Amniotic stem cell (primary cell): Measurements from ENCODE around the gene LRMDA.

ENCODE experiments used
- DNase-seq: peaks from one replicate; lab custom pipeline; 2025; lab: John Stamatoyannopoulos, UW

The LRMDA gene

DNA sequence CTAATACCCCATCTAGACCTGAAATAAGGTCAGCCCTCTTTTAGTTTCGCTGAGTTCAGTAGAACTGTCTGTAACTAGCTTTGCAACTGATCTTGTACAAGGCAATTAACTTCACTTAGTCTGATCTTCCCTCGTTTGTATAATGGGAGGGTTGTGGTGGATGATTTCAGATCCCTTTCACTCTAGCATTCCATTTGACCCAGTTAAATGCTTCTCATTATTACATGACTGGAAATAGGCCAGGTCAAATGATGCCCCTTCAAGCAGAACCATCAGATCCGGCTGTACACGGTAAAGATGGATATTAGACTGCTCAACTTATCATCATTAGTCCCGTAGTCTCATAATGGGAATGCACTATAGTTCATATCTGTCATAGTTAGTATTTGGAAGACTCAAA lies 1009.0 kb downstream of the LRMDA start:
- DNase-seq = no peak

DNA sequence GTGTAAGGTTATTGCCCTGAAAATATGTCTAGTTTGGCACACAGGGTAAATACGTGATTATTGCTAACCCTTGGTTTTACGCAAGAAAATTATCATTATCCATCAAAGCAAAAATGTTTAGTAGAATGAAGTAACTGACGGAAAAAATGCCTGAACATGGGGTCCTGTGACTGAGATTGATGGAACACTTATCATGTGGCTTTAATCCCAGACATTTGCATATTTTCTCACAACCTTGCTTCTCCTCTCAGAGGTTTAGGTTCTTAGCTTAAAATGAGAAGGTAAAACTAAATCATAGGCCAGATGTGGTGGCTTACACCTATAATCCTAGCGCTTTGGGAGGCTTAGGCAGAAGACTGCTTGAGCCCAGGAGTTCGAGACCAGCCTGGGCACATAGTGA lies 1010.7 kb downstream of the LRMDA start:
- DNase-seq = no peak

DNA sequence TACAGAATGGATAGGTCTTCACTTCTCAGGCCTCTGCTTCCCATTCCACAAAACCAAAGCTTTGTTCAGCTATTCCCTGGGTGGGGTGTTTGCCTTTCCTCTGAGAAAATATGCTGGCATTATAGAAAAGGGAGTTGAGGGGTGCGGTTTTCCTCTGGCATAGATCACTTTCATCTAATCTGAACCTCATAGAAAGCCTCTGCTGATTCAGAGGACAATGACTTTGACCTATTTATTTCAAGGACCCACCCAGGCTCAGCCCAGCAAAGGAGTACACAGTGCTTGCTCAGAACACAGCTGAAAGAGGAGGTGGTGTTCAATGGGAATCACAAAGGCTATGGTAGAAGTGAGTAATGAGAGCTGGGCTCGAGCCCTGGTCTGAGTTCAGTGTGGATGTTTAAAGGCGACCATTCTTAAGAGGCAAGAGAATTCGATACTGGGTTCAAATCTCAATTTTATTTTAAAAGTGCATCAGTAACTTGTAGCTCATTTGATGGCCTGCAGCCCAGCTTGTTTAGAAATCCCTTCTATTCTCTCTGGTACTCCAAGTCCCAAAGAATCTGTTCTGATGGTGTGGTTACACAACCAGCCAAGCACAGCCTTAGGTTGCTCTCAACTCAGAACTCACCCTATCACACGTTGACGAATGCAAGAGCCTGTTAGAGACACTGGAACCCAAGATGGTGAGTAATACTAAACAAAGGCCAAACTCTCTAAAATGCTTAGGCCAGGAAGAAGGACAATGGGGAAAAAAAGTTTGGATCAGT lies 1012.8 kb downstream of the LRMDA start:
- DNase-seq = no peak

DNA sequence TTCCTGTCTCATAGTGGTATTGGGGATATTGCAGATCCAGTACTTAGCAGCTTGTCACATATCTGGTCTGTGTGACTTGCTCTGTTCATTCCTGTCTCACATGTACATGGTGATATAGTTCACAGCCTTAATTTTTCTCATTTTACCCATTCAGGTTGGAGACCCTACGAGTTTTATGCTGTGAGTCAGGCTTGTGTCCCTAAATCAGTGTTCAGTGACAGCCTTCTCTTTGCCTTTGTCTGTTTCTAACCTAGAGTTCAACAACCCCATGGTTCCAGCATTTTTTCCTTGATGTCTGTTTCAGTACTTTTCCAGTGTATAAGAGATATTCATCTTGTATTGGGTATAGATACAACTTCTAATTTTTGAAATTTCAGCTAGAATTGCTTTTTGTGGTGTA lies 1016.2 kb downstream of the LRMDA start:
- no peak for DNase-seq

DNA sequence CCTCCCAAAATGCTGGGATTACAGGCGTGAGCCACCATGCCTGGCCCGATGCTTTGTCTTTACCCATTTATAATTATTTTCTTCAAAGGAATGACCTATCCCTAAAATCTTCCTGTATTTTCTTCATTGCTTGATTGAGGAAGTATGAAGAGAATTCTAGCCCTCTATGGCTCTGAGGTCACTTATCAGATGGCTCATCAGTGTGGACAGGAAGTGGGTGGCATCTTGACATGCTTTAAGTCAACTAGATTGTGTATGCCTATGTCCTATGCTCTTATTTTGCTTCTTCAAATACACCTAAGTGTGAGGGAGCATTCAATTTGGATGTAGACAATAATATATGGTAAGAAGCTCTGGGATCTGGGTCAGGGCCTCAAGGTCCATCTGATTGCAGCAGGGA lies 1020.5 kb downstream of the LRMDA start:
- DNase-seq = no peak

DNA sequence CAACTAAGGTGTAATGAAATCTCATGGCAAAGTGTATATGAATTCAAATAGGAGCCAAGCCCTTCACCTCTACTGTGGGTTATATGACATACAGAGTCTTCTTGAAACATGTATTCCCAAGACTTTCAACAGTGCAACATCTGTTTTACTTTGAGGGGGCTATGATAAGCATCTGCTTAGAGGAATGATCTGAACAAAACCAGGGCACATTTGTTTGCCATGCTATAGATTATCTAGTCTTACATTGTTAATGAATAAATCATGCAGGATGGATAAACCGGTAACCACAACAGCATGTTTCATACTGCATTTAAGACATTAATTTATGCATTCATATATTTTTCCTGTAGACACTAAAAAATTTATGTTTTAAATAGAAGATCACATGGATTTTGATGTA lies 1021.9 kb downstream of the LRMDA start:
- no peak for DNase-seq

DNA sequence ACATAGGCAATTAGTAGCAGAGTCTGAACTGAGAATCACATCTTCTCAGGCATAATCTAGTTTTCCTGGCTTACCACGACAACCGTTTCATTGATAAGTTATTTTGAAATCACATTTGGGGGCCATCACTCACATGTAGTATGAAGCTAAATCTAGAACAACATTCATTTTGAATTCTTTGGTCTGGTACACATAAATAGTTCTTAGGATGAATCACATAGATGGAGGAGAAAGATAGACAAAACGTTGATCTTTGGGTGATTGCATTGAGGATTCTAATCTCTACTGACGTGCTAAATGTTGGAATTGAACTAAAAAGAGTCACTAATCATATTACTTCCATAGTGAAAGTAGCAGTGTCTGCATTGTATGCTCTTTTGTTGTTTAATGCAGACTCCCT lies 1022.6 kb downstream of the LRMDA start:
- no peak for DNase-seq

DNA sequence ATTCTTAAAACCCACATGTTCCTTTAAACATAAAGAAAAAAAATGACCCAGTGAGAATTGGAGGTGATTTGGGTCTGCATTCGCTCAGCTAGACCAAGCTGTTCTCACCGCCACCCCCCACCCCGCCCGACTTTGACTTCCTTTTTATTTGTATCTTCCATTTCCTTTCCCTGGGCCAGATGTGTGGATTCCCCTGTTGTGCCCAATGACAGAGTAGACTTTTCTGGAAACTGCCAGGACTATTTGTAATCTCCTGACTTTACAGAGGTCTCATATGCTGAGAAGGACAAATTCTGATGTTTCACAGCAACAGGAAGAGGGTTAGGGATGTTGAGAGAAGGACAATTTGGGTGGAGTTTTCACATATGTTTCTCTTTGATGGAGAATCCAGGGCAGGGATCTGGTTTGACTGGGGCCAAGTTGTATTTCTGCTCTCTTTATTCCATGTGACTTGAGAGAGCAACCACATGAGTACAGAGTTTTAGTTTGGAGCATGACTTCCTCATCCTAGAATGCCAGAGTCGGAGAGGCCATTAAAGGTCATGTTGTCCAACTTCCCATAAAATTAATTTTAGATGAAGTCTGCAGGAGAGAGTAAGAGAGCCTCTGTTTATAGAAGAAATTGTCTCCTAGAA lies 1023.2 kb downstream of the LRMDA start:
- no peak for DNase-seq

DNA sequence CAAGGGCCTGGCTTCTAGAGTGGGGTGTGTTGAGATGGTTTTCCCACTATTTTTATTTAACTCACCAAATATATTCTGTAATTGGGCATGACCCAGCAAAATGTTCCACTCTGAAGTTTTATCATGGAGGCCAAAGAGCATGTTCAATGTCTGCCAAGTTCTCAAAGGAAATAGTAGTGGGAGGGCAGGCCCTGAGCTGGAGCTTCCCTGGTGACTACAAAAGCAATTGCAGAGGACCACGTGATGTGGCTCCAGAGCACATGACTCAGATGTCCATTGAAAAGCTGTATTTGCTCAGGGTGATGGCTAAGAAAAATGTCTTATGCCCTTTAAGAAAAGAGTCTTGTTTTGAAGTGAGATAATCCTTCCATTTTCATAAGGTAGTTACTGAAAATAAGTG lies 1024.8 kb downstream of the LRMDA start:
- no peak for DNase-seq

DNA sequence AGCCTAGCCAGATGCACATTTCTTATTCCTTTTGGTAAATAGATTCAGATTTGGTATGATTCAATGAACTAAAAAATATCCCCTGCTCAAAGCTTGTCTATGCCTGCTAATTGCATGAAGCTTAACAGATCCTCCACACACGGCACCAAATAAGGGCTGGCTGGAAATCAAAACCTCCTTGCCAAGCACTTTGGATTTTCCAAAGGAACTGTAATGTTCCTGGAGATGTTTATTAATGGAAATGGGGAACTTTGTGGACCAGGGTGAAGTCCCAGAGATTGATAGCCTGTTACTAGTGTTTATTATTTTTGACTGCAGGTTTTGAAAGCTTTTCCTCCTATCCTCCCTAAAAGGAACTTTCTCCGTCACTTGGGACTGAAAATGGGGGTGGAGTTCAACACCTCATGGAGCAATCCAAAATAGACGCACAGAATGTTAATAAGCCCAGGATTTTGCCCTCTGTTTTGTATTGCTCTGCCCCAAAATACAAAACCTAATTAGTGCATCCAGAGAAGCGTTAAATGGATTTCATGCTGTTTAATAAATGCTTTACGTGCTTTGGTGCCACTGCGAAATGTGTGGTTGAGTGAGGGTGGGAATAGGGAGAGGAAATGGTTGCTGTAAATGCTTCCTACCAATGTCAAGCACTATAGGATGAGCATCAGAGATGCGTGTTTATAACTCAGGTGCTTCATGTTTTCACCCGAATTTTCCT lies 1027.7 kb downstream of the LRMDA start:
- DNase-seq = no peak

DNA sequence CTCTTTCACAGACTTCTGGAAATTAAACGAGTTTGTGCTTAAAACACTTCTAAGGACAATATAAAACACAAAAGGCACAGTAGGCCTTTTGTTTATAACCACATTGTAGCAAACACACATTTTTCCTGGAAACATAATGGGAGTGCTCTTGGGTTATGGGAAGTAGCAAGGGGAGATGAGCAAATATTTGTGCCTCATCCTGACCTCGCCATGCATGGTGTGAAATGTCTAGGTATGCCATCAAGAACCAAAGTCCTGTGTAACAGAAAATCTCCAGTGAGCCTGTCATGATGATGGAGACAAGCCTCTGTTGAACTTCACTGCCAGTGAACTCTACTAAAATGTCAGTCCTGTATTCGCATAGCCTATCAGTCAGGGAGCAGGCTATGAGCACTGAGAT lies 1029.6 kb downstream of the LRMDA start:
- no peak for DNase-seq

DNA sequence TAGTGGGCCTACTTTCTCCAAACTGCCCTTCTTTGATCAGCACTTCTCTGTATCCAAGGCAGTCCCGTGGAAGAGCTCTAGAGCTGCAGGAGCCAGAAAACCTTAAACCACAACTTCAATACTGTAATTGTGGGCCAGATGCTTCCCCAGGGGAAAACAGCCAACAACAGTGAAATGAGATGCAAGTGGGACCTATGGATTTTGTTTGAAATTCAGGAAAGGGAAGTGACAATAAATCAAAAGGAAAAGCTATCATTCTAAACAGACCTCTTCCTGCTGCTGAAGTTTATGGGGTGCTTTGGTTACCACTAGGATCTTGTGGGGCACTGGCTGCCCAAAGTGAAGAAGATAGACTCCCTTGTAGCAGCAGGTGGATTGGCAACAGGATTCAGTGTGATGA lies 1031.7 kb downstream of the LRMDA start:
- DNase-seq = no peak

DNA sequence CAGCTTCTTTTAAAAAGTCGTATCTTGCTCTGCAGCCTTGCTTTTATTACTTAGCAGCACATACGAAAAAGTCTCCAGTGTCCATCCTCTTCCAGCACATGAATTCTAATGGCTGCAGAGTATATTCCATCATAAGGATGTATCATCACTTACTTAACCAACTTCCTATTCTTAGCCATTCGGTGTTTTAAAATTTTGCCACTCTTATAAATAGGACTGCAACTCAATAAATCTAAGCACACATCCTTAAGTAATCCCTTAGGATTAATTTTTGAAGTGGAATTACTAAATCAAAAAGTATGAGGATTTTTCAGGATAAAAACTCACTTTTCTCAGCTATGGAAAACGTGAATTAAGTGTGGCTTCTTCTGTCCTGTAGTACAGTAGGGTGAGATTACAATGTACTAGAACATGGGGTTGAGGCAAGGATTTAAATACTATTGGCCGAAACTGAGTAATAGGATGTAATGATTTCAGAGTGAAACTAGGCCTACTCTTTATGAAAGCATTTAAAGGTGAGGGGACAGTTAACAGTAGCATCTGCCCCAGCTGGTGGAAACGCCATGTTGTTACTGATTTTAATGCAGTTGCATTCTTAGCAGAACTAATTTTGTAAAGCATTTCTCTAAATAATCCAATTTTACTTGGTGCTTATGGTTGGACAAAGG lies 1035.5 kb downstream of the LRMDA start:
- no peak for DNase-seq

DNA sequence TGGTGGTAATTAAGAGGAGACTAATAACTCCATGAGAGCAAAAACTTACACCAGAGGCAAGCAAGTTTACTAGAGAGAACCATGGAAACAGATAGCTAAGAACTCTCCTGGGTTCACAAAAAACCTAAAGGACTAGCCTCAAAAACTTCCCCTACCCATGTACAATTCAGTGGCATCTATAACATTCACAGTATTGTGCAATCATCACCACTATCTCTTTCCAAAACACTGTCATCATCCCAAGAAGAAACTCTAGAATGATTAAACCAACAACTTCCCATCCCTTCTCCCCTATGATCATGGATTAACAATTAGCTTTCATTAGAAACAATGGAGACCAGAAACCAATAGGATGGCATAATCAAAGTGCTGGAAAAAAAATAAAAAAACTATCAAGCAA lies 1038.3 kb downstream of the LRMDA start:
- DNase-seq = no peak

DNA sequence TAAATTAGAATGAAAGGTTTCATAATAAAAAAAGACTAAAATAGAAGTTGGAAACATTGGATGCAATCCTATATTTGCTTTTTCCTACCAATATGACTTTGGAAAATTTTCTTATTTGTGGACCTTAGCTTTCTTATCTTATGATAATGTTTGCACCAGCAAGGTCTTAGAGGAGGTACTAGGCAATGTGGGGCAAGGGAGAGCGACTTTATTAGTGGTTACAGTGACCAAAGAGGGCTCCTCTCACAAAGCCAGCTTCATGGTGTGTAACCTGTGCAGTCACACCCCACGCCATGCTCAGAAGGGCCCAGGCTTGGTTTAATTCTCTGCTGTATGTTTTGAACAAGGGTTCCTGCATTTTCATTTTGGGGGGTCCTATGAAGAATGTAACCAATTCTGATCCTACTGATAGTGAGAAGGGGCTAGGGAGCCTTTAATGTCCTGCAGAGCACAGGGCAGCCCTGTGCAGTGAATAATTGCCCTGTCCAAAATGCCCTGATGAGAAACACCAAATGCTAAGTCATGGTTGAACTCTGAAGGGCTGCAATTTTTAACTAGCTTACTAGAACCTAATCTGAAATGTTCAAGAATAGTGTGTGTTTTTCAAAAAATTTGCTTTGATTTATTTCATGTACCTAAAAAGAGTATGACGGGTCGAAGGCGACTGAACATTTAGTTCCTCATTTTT lies 1047.8 kb downstream of the LRMDA start:
- no peak for DNase-seq

DNA sequence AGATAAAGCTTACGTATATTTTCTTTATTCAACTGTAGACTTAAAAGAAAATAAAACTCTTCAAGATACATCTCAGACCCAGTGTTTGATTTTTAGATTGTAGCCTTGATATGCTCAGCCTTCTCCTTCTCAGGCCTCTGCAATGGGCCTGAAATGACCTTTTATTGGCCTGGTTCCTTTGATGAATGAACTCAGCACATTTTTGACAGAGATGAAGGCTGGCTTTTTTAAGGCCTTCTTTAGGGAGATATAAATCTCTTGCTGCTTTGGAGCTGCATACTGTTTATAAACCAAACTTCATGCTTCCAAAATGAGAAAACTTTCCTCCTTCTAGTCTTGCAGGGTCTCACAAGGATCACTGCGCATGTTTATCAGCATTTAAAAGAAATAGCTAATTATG lies 1049.8 kb downstream of the LRMDA start:
- no peak for DNase-seq

DNA sequence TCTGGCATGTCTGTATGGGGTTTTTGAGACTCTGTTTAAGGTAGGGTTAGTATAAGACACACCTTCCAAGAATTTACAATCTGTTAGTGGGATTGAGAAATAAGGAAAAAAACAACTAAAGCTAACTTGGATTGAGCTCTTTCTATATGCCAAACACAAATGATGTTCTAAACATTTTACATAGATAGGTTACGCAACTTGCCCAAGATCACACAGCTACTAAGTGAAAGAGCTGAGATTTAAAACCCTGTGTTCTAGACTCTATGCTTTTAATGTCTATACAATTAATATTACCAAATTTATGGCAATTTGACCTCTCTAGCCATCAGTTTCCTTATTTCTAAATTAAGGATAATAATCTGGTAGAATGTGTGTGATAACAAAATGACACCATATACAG lies 1056.2 kb downstream of the LRMDA start:
- DNase-seq = no peak

DNA sequence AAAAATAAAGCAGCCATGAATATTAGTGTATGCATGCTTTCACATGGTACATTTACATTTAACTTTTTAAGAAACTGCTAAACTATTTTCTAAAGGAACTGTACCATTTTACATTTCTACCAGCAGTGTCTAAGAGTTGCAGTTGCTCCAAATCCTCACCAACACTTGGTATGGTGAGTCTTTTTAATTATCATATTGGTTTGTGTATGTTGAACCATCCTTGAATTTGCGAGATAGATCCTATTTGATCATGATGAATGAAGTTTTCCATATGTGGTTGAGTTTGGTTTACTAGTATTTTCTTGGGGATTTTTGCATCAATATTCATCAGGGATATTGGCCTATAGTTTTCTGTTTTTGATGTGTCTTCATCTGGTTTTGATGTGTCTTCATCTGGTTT lies 1057.2 kb downstream of the LRMDA start:
- no peak for DNase-seq

DNA sequence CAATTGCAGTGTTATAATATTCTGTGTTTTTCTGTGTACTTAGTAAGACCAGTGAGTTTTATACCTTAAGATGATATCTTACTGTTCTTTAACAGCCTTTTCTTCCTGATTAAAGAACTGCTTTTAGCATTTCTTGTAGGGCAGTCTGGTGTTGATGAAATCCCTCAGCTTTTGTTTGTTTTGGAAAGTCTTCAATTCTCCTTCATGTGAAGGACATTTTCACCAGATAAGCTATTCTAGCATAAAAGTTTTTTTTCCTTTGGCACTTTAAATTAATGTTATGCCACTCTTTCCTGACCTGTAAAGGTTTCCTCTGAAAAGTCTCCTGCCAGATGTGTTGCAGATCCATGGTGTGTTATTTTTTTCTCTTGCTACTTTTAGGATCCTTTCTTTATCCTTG lies 1059.8 kb downstream of the LRMDA start:
- DNase-seq = no peak

DNA sequence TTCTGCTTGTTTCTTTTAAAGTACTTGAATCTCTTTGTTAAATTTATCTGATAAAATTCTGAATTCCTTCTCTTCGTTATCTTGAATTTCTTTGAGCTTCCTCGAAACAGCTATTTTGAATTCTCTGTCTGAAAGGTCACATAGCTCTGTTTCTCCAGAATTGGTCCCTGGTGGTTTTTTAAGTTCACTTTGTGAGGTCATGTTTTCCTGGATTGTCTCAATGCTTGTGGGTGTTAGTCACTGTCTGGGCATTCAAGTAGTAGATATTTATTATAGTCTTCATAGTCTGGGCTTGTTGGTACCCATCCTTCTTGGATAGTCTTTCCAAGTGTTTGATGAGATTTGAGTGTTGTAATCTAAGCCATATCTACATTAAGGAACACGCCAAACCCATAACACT lies 1060.6 kb downstream of the LRMDA start:
- DNase-seq = peak; percentile 41

DNA sequence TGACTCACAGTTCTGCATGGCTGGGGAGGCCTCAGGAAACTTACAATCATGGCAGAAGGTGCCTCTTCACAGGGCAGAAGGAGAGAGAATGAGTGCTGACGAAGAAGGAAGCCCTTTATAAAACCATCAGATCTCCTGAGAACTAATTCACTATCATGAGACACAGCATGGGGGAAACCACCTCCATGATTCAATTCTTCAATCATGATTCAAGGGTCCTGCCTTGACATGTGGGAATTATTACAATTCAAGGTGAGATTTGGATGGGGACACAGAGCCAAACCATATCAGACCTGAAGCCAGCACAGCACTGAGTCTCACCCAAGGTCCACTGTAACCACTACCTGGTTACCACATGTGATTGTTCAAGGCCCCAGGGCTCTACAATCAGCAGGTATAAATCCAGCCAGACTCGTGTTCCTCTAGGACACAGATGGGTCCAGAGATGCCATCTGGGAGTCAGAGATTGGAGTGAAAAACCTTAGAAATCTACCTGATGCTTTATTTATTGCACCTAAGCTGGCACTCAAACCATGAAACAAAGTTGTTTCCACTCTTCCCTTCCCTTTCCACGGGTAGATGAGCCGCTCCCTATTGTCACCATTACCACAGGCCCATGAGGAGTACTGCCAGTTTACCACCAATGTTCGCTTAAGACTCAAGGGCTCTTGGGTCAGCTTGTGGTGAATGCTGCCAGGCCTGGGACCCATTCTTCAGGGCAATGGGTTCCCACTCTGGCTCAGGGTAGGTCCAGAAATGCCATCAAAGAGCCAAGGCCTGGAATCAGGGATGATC lies 1061.5 kb downstream of the LRMDA start:
- no peak for DNase-seq
